HEK293 (cell line): ENCODE results near the gene SAG.

ENCODE experiments used
- HOXC10 ChIP-seq: sonication (generic); formaldehyde crosslinking; IDR thresholded peaks from 2 replicates; pipeline ENCODE4 v1.8.1; 2023; ENCODE audit warnings: mild to moderate bottlenecking, missing genetic modification reagents
- IKZF3 ChIP-seq: fragments of 450-650 bp; IDR thresholded peaks from 2 replicates; pipeline ENCODE4 v1.5.0; 2018; ENCODE audit warnings: missing biosample characterization, mild to moderate bottlenecking, missing genetic modification characterization, moderate library complexity
- KLF17 ChIP-seq: fragments of 450-650 bp; formaldehyde crosslinking; IDR thresholded peaks from 2 replicates; pipeline ENCODE4 v1.5.1; 2016; ENCODE audit warnings: missing biosample characterization, missing genetic modification characterization
- KLF8 ChIP-seq: fragments of 450-650 bp; formaldehyde crosslinking; IDR thresholded peaks from 2 replicates; pipeline ENCODE4 v1.5.1; 2016; ENCODE audit warnings: missing biosample characterization, missing genetic modification characterization
- SP2 ChIP-seq: fragments of 450-650 bp; formaldehyde crosslinking; IDR thresholded peaks from 2 replicates; pipeline ENCODE4 v1.5.1; 2016; ENCODE audit warnings: missing biosample characterization, missing genetic modification characterization
- YY1 ChIP-seq: fragments of 450-650 bp; formaldehyde crosslinking; IDR thresholded peaks from 2 replicates; pipeline ENCODE4 v1.5.1; 2018; ENCODE audit warnings: missing biosample characterization, missing genetic modification characterization
- ZBTB49 ChIP-seq: fragments of 450-650 bp; formaldehyde crosslinking; IDR thresholded peaks from 2 replicates; pipeline ENCODE4 v1.5.1; 2016; ENCODE audit warnings: missing biosample characterization, missing genetic modification characterization, low read depth
- ZNF138 ChIP-seq: fragments of 450-650 bp; formaldehyde crosslinking; IDR thresholded peaks from 2 replicates; pipeline ENCODE4 v1.5.1; 2016; ENCODE audit warnings: missing biosample characterization, missing genetic modification characterization, borderline replicate concordance
- ZNF16 ChIP-seq: fragments of 450-650 bp; formaldehyde crosslinking; IDR thresholded peaks from 2 replicates; pipeline ENCODE4 v1.5.1; 2016; ENCODE audit warnings: low read depth, missing biosample characterization, missing genetic modification characterization
- ZNF292 ChIP-seq: fragments of 450-650 bp; formaldehyde crosslinking; IDR thresholded peaks from 2 replicates; pipeline ENCODE4 v1.5.1; 2016; ENCODE audit warnings: low read depth, missing biosample characterization, missing genetic modification characterization, borderline replicate concordance
- ZNF324 ChIP-seq: fragments of 450-650 bp; formaldehyde crosslinking; IDR thresholded peaks from 2 replicates; pipeline ENCODE4 v1.5.1; 2016; ENCODE audit warnings: missing biosample characterization, missing genetic modification characterization
- ZNF518A ChIP-seq: fragments of 450-650 bp; formaldehyde crosslinking; conservative IDR thresholded peaks from 2 replicates; pipeline ENCODE4 v1.5.1; 2016; ENCODE audit warnings: low read depth, missing biosample characterization, missing genetic modification characterization
- ZNF600 ChIP-seq: fragments of 450-650 bp; formaldehyde crosslinking; IDR thresholded peaks from 2 replicates; pipeline ENCODE4 v1.5.1; 2016; ENCODE audit warnings: missing biosample characterization, missing genetic modification characterization
- ZNF626 ChIP-seq: fragments of 450-650 bp; sonication (Bioruptor Pico); formaldehyde crosslinking; IDR thresholded peaks from 2 replicates; pipeline ENCODE4 v1.5.1; 2018; ENCODE audit warnings: missing biosample characterization, missing genetic modification characterization, inconsistent platforms
- ZNF660 ChIP-seq: fragments of 450-650 bp; IDR thresholded peaks from 2 replicates; pipeline ENCODE4 v1.5.1; 2018; ENCODE audit warnings: missing biosample characterization, mild to moderate bottlenecking, missing genetic modification characterization
- ZNF701 ChIP-seq: fragments of 450-650 bp; formaldehyde crosslinking; IDR thresholded peaks from 2 replicates; pipeline ENCODE4 v1.5.1; 2016; ENCODE audit warnings: missing biosample characterization, missing genetic modification characterization
- ZNF747 ChIP-seq: fragments of 450-650 bp; formaldehyde crosslinking; IDR thresholded peaks from 2 replicates; pipeline ENCODE4 v1.5.1; 2016; ENCODE audit warnings: missing biosample characterization, missing genetic modification characterization
- ZNF76 ChIP-seq: fragments of 450-650 bp; formaldehyde crosslinking; IDR thresholded peaks from 2 replicates; pipeline ENCODE4; 2016; ENCODE audit warnings: low read depth, missing biosample characterization, missing genetic modification characterization, borderline replicate concordance
- ZNF792 ChIP-seq: fragments of 450-650 bp; formaldehyde crosslinking; IDR thresholded peaks from 2 replicates; pipeline ENCODE4 v1.5.1; 2016; ENCODE audit warnings: missing biosample characterization, missing genetic modification characterization
- TF ChIP-seq, protein P1 (sequence below): fragments of 450-650 bp; formaldehyde crosslinking; IDR thresholded peaks from 2 replicates; pipeline ENCODE4 v1.5.1; 2016; ENCODE audit warnings: missing biosample characterization, missing genetic modification characterization
- TF ChIP-seq, protein P2 (sequence below): fragments of 450-650 bp; formaldehyde crosslinking; IDR thresholded peaks from 2 replicates; pipeline ENCODE4 v1.5.1; 2016; ENCODE audit warnings: missing biosample characterization, missing genetic modification characterization

The SAG gene

DNA sequence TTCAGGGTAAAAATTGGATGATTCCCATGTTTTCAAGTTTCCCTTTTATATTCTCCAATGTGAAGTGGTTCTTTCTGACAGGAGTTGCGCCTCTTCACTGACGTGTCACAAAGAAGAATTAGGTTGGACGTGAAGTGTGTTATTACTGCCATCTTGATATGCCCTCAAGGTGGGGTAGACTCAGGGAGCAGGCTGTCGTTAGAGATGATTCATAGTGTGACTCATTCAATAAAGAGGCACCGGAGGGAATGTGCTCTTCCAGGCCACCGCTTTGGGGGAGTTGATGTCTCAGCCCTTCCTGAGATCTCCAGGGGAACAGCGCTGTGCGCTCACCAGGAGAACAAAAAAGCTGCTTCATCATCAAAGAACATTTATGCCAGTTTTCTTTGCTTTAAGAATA lies 43.1 kb downstream of the SAG start (continued):
- TF ChIP-seq ZNF518A (tag by site-specific recombination) (no peak; the same call in 1 of the 2 replicates), ZNF660 (0 out of 2 replicates have a peak, but pooled peaks have one; percentile 66), ZNF76 (no peak), ZNF792 (no peak), KLF8 (tag by site-specific recombination) (peak; percentile 56; the same call in 1 of the 2 replicates), ZBTB49 (no peak), HOXC10 (CRISPR knock-in tag) (no peak), KLF17 (tag by site-specific recombination) (no peak), ZNF324 (tag by site-specific recombination) (peak; percentile 55; the same call in 1 of the 2 replicates), YY1 (tag by site-specific recombination) (no peak), ZNF16 (no peak), ZNF701 (tag by site-specific recombination) (no peak), ZNF600 (tag by site-specific recombination) (peak; percentile 73; the same call in 1 of the 2 replicates), ZNF747 (no peak), SP2 (tag by site-specific recombination) (peak; percentile 16; the same call in 1 of the 2 replicates), IKZF3 (tag by site-specific recombination) (peak; percentile 61), ZNF292 (tag by site-specific recombination) (no peak), ZNF138 (no peak), ZNF626 (tag by site-specific recombination) (no peak)
- TF ChIP-seq, protein P1, sequence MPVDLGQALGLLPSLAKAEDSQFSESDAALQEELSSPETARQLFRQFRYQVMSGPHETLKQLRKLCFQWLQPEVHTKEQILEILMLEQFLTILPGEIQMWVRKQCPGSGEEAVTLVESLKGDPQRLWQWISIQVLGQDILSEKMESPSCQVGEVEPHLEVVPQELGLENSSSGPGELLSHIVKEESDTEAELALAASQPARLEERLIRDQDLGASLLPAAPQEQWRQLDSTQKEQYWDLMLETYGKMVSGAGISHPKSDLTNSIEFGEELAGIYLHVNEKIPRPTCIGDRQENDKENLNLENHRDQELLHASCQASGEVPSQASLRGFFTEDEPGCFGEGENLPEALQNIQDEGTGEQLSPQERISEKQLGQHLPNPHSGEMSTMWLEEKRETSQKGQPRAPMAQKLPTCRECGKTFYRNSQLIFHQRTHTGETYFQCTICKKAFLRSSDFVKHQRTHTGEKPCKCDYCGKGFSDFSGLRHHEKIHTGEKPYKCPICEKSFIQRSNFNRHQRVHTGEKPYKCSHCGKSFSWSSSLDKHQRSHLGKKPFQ (tag by site-specific recombination), result no peak
- TF ChIP-seq, protein P2, sequence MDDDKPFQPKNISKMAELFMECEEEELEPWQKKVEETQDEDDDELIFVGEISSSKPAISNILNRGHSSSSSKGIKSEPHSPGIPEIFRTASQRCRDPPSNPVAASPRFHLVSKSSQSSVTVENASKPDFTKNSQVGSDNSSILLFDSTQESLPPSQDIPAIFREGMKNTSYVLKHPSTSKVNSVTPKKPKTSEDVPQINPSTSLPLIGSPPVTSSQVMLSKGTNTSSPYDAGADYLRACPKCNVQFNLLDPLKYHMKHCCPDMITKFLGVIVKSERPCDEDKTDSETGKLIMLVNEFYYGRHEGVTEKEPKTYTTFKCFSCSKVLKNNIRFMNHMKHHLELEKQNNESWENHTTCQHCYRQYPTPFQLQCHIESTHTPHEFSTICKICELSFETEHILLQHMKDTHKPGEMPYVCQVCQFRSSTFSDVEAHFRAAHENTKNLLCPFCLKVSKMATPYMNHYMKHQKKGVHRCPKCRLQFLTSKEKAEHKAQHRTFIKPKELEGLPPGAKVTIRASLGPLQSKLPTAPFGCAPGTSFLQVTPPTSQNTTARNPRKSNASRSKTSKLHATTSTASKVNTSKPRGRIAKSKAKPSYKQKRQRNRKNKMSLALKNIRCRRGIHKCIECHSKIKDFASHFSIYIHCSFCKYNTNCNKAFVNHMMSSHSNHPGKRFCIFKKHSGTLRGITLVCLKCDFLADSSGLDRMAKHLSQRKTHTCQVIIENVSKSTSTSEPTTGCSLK (tag by site-specific recombination), result no peak
- TF ChIP-seq, all 188 proteins: peak for 32
